T-helper 1 cell treated with Interleukin-12 subunit alpha and Interleukin-12 subunit beta and Interleukin-4 antibody, amounts not matched to agents 30 μg/mL and 1 μg/mL, for 36 hours (primary cell): Measurements from ENCODE around the gene AHSP.
"Not testable (repeated sequence)": the region's sequence is repeated elsewhere in the genome, so short reads cannot be mapped to it uniquely, and the experiment has no call there.

ENCODE experiments used
- H3K27ac Mint-ChIP-seq: one replicate; pipeline ENCODE4 v1.8.0; 2021; ENCODE audit warnings: mild to moderate bottlenecking, mixed read lengths
- H3K27me3 Mint-ChIP-seq: one replicate; pipeline ENCODE4 v1.8.0; 2021; ENCODE audit warnings: low read depth, mixed read lengths
- H3K36me3 Mint-ChIP-seq: one replicate; pipeline ENCODE4 v1.8.0; 2021; ENCODE audit warnings: low read depth, mixed read lengths
- H3K4me1 Mint-ChIP-seq: one replicate; pipeline ENCODE4 v1.8.0; 2021; ENCODE audit warnings: low read depth, mixed read lengths
- H3K4me3 Mint-ChIP-seq: one replicate; pipeline ENCODE4 v1.8.0; 2021; ENCODE audit warnings: mild to moderate bottlenecking, moderate library complexity, mixed read lengths
- H3K9me3 Mint-ChIP-seq: one replicate; pipeline ENCODE4 v1.8.0; 2021; ENCODE audit warnings: mixed read lengths

The AHSP gene, protein sequence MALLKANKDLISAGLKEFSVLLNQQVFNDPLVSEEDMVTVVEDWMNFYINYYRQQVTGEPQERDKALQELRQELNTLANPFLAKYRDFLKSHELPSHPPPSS

DNA sequence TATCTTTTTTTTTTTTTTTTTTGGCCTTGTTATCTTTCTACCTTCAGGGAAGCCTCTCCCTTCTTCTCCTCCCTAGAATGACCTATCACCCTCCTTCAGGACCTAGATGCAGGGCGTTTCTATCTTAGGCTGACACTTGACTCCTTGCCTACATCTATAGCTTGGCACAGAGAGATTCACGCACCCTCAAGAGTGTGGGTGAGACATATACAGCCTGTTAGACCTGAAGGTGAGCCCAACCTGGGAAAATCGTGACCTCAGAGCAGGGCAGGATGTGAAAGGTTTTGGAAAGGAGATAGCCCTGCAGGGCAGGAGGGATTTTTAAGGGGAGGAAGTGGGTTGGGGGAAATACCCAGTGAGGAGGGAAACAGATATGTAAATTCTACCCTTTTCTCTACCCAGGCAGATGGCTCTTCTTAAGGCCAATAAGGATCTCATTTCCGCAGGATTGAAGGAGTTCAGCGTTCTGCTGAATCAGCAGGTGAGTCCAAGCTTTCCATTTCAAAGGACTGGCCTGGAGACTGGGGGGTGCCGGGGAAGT lies at the start of gene AHSP:
Gene AHSP, plus strand, starts transcription at position 167 of the 541 bp plus-strand sequence. Its CDS starts 240 bp downstream, at position 407.
- H3K4me3 Mint-ChIP-seq, result no peak within 1 kb of the TSS
- H3K9me3 Mint-ChIP-seq, result no peaks in the 10 kb centered on the region
- peaks cover 22% of the 10 kb centered on the region for H3K27me3 Mint-ChIP-seq
- H3K27ac Mint-ChIP-seq, result no peak within 1 kb of the TSS
- H3K36me3 Mint-ChIP-seq, result no peaks in the 10 kb centered on the region
- peaks cover 2% of the 10 kb centered on the region for H3K4me1 Mint-ChIP-seq

DNA sequence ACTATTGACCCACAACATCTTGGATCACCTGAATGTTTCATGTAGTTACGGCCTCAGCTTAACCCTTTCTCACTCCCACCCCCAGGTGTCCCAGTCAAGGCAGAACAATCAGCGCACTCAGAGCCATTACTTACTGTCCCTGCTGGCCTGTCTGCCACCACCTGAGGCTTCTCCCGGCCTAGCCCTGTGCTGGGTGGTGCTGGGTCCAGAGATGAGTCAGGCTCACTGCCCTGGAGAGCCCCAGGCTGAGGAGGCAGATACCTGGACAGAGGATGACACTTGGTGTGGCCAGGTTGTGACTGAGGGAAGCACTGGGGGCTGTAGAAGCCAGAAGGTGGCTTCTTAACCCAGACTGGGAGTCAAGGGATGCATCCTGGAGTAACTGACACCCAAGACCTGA lies 48.7 kb upstream of the AHSP start:
- Mint-ChIP-seq H3K36me3 (no peaks in the 10 kb centered on the region), H3K27me3 (peaks cover 44% of the 10 kb centered on the region), H3K4me3 (no peak overlapping the region), H3K27ac (no peak overlapping the region), H3K4me1 (peaks cover 14% of the 10 kb centered on the region), H3K9me3 (no peaks in the 10 kb centered on the region)

DNA sequence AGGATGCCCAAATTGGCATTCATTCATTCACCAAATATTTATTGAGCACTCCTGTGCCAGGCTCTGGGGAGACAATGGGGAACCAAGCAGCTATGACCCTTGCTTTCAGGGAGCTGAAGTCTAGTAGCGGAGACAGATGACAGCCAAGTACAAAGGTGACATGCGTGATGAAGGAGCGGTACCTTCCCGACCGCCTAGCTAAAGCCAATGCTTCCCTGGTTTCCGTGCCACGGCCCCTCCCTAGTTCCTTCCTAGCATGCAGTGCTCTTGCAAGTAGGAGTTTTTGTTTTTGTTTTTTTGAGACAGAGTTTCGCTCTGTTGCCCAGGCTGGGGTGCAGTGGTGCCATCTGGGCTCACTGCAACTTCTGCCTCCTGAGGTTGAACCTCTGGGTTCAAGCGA lies 47.9 kb upstream of the AHSP start:
- Mint-ChIP-seq H3K36me3 (no peaks in the 10 kb centered on the region), H3K27ac (no peak overlapping the region), H3K9me3 (no peaks in the 10 kb centered on the region), H3K27me3 (peaks cover 36% of the 10 kb centered on the region), H3K4me1 (peaks cover 14% of the 10 kb centered on the region), H3K4me3 (no peak overlapping the region)

DNA sequence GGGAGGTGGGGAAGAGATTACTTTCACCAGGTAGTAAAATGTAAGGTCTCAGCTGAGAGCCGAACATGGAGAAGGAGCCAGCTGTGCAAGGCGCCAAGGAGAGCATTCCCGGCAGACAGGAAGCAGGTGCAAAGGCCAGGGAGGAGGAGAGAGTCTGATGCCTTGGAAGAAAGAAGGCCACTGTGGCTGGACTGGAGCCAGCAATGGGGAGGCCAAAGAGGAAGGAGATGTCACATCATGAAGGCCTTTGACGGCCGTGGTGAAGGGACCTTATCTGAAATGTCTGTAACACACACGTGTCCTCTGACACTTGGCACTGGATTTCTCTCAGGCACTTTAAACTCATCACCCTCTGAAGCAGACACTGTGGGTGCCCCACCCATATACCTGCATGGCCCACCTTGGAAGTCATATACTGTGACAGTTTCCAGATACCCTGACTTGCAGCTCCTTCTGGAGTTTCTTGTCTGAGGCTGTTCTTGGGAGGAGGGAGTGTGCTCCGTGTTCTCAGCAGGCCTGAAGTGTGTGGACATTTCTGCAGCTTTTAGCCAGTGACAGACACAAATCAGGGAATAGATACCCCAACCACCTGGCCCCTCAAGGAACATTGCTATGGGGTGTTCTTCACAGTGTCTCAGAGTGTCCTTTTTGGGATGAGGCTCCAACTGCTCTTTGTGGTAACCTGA lies 46.7 kb upstream of the AHSP start:
- peaks cover 35% of the 10 kb centered on the region for H3K27me3 Mint-ChIP-seq
- no peak overlapping the region for H3K4me3 Mint-ChIP-seq
- no peaks in the 10 kb centered on the region for H3K9me3 Mint-ChIP-seq
- H3K27ac Mint-ChIP-seq, result no peak overlapping the region
- H3K4me1 Mint-ChIP-seq, result peaks cover 14% of the 10 kb centered on the region
- no peaks in the 10 kb centered on the region for H3K36me3 Mint-ChIP-seq

DNA sequence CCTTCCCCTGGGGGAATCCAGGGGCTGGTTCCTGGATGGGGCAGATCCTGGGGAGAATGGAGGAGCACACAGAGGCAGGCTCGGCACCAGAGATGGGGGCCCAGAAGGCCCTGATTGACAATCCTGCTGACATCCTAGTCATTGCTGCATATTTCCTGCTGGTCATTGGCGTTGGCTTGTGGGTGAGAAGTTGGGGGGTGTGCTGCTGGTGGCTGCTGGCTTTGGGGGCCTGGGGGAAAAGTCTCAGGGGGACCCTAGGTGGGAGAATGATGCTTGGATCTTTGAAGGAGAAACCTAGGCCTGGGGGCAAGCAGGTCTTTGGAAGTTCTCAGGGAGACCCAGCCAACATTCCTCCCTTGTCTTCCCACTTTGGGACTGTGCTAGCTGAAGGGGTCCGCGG lies 44.6 kb upstream of the AHSP start, which contains the start of gene SLC5A2:
Gene SLC5A2, plus strand, starts transcription at position 43 of the 400 bp plus-strand sequence. Its CDS starts 14 bp downstream, at position 57.
- no peaks in the 10 kb centered on the region for H3K9me3 Mint-ChIP-seq
- peaks cover 8% of the 10 kb centered on the region for H3K4me1 Mint-ChIP-seq
- peaks cover 29% of the 10 kb centered on the region for H3K27me3 Mint-ChIP-seq
- H3K4me3 Mint-ChIP-seq, result no peak within 1 kb of the TSS
- no peaks in the 10 kb centered on the region for H3K36me3 Mint-ChIP-seq
- no peak within 1 kb of the TSS for H3K27ac Mint-ChIP-seq

DNA sequence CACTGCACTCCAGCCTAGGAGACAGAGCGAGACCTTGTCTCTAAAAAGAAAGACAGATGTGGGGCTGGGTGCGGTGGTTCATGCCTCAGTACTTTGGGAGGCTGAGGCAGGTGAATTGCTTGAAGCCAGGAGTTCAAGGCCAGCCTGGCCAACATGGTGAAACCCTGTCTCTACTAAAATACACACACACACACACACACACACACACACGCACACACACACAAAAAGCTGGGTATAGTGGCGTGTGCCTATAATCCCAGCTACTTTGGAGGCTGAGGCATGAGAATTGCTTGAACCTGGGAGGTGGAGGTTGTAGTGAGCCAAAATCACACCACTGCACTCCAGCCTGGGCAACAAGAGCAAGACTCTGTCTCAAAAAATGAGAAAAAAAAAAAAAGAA lies 43.7 kb upstream of the AHSP start:
- H3K4me3 Mint-ChIP-seq, H3K4me1 Mint-ChIP-seq, H3K9me3 Mint-ChIP-seq, H3K36me3 Mint-ChIP-seq, H3K27ac Mint-ChIP-seq: not testable (repeated sequence)
- peaks cover 24% of the 10 kb centered on the region for H3K27me3 Mint-ChIP-seq

DNA sequence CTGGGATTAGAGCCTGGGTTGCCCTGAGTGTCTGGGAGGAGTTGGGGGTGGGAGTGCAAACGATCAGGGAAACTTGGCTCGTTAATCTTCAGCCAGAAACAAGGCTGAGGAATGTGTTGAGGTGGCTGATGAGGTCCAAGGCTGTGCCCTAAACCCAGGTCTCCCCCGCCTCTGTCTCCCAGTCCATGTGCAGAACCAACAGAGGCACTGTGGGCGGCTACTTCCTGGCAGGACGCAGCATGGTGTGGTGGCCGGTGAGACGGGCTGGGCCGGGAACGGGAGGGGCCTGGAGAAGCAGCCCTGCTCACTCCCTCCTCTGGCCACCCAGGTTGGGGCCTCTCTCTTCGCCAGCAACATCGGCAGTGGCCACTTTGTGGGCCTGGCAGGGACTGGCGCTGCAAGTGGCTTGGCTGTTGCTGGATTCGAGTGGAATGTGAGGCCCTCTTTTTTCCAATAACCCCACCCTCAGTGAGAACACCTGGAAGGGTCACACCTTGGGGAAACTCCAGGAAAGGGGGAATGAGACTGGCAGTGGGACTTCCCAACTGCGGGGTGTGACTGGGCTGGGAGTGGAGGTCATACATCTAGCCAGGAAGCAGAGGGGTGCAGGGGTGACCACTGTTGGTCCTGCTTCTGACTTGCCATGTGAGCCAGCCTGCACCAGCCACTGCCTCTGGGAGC lies 43.1 kb upstream of the AHSP start:
- Mint-ChIP-seq H3K27ac (no peak overlapping the region), H3K36me3 (peaks cover 2% of the 10 kb centered on the region), H3K27me3 (peaks cover 23% of the 10 kb centered on the region), H3K9me3 (no peaks in the 10 kb centered on the region), H3K4me1 (peaks cover 6% of the 10 kb centered on the region), H3K4me3 (no peak overlapping the region)

DNA sequence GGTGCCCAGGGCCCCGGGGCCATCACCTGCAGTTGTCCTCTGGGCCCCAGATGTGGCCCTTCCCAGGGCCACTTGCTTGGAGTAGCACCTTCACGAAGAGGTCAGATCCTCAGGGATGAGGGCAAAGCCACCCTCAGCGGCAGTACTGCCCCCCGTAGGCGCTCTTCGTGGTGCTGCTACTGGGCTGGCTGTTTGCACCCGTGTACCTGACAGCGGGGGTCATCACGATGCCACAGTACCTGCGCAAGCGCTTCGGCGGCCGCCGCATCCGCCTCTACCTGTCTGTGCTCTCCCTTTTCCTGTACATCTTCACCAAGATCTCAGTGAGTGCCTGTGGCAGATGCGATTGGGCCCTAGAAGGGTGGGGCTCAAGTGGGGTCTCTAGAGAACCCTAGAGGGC lies 42.1 kb upstream of the AHSP start:
- Mint-ChIP-seq H3K9me3 (no peaks in the 10 kb centered on the region), H3K4me1 (peaks cover 6% of the 10 kb centered on the region), H3K27me3 (peaks cover 21% of the 10 kb centered on the region), H3K27ac (no peak overlapping the region), H3K36me3 (peaks cover 4% of the 10 kb centered on the region), H3K4me3 (no peak overlapping the region)

DNA sequence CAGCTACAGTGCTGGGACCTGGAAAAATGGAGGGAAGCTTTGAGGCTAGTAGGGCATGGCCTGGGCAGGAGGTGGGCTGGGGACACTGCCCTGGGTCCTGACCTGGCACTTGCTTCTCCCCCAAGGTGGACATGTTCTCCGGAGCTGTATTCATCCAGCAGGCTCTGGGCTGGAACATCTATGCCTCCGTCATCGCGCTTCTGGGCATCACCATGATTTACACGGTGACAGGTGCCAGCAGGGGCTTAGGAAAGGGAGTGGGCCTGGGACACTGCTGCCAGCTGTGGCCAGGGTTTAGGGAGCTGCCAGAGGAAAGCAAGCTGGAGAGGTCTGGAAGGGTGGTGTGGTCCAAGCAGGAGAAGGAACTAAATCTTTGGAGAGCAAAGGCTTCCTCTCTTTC lies 41.7 kb upstream of the AHSP start:
- H3K9me3 Mint-ChIP-seq, result no peaks in the 10 kb centered on the region
- peaks cover 17% of the 10 kb centered on the region for H3K27me3 Mint-ChIP-seq
- peak overlapping the region; percentile 53 for H3K4me3 Mint-ChIP-seq
- H3K4me1 Mint-ChIP-seq, result peaks cover 6% of the 10 kb centered on the region
- no peak overlapping the region for H3K27ac Mint-ChIP-seq
- peaks cover 8% of the 10 kb centered on the region for H3K36me3 Mint-ChIP-seq

DNA sequence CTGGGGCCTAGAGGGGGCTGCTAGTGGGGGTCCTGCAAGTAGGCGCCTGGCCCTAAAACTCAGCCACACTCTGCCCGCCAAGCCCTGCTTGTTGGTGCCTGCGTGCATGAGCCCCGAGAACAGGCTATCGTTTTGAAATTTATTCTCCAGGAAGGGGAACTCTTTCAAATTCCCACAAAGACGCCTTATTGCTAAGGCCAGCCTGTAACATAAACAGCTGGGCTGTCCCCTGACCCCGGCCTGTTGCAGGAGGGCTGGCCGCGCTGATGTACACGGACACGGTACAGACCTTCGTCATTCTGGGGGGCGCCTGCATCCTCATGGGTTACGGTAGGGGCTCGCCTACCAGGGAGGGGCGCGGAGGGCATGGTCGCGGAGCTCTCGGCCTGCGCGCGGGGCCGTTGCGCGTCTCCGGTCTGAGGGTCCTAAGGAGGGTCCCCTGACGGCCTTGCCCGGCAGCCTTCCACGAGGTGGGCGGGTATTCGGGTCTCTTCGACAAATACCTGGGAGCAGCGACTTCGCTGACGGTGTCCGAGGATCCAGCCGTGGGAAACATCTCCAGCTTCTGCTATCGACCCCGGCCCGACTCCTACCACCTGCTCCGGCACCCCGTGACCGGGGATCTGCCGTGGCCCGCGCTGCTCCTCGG lies 40.5 kb upstream of the AHSP start:
- peaks cover 15% of the 10 kb centered on the region for H3K27me3 Mint-ChIP-seq
- H3K36me3 Mint-ChIP-seq, result peaks cover 8% of the 10 kb centered on the region
- H3K27ac Mint-ChIP-seq, result no peak overlapping the region
- H3K4me1 Mint-ChIP-seq, result peaks cover 6% of the 10 kb centered on the region
- no peaks in the 10 kb centered on the region for H3K9me3 Mint-ChIP-seq
- peak overlapping the region; percentile 84 for H3K4me3 Mint-ChIP-seq

DNA sequence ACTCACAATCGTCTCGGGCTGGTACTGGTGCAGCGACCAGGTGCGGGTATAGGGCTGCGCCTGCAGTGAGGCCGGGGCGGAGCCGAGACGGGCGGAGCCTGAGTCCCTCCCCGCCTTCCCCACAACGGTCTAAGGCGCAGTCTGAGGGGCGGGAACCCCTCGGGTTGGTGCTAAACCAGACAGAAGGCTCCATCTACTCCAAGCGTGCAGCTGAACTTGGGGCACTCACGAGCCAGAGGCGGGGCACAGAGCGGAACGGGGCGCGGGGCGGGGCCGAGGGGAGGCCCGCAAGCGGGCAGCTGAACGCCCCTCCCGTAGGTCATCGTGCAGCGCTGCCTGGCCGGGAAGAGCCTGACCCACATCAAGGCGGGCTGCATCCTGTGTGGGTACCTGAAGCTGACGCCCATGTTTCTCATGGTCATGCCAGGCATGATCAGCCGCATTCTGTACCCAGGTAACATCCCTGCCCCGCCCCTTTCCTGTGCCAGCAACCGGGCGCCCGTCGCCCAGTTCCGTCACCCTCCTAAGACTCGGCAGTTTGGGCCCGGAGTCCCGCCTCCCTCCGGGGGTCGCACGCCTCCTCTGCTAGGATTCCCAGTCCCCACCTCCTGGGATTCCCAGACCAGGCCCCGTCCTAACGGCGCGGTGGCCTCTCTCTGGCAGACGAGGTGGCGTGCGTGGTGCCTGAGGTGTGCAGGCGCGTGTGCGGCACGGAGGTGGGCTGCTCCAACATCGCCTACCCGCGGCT lies 39.8 kb upstream of the AHSP start:
- Mint-ChIP-seq H3K36me3 (peaks cover 8% of the 10 kb centered on the region), H3K9me3 (no peaks in the 10 kb centered on the region), H3K4me1 (peaks cover 6% of the 10 kb centered on the region), H3K4me3 (peak overlapping the region; percentile 84), H3K27me3 (peaks cover 10% of the 10 kb centered on the region), H3K27ac (no peak overlapping the region)

DNA sequence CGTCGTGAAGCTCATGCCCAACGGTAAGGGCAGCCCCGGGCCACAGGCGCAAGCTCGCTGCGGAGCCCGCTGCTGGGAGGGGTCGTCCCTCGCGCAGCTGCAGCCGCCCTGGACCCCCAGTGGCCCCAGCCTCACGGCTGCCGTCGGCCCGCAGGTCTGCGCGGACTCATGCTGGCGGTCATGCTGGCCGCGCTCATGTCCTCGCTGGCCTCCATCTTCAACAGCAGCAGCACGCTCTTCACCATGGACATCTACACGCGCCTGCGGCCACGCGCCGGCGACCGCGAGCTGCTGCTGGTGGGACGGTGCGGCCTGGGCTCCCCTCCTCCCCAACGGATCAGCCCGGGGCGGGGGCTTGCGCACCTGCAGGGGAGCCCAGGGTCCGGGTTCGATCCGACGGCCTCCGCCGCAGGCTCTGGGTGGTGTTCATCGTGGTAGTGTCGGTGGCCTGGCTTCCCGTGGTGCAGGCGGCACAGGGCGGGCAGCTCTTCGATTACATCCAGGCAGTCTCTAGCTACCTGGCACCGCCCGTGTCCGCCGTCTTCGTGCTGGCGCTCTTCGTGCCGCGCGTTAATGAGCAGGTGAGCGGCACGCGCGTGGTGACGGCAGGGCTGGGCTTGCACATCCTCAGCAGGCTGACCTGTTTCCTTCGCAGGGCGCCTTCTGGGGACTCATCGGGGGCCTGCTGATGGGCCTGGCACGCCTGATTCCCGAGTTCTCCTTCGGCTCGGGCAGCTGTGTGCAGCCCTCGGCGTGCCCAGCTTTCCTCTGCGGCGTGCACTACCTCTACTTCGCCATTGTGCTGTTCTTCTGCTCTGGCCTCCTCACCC lies 39.0 kb upstream of the AHSP start:
- no peaks in the 10 kb centered on the region for H3K9me3 Mint-ChIP-seq
- peaks cover 8% of the 10 kb centered on the region for H3K36me3 Mint-ChIP-seq
- no peak overlapping the region for H3K27ac Mint-ChIP-seq
- H3K4me3 Mint-ChIP-seq, result peak overlapping the region; percentile 21
- peaks cover 10% of the 10 kb centered on the region for H3K27me3 Mint-ChIP-seq
- peaks cover 6% of the 10 kb centered on the region for H3K4me1 Mint-ChIP-seq

DNA sequence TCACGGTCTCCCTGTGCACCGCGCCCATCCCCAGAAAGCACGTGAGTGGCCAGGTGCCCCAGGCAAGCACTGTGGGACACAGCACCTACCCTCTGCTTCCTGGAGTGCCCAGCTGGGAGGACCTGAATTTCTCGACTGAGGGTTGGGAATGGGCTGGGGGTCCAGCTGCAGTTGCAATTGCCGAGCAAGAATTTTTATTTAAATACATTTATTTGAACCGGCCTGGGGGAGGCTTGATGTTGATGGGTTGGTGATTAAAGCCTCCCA lies 38.5 kb upstream of the AHSP start:
- peak overlapping the region; percentile 21 for H3K4me3 Mint-ChIP-seq
- H3K9me3 Mint-ChIP-seq, result no peaks in the 10 kb centered on the region
- H3K36me3 Mint-ChIP-seq, result peaks cover 8% of the 10 kb centered on the region
- H3K27me3 Mint-ChIP-seq, result peaks cover 10% of the 10 kb centered on the region
- no peak overlapping the region for H3K27ac Mint-ChIP-seq
- peaks cover 6% of the 10 kb centered on the region for H3K4me1 Mint-ChIP-seq
